CD4-positive, alpha-beta T cell treated with Interleukin-4 for 4 hours (primary cell): ENCODE measurements around the gene GCN1.

ENCODE experiments used
- DNase-seq: peaks from one replicate; pipeline ENCODE4 v3.0.0-alpha.2; 2020

GCN1 gene

DNA sequence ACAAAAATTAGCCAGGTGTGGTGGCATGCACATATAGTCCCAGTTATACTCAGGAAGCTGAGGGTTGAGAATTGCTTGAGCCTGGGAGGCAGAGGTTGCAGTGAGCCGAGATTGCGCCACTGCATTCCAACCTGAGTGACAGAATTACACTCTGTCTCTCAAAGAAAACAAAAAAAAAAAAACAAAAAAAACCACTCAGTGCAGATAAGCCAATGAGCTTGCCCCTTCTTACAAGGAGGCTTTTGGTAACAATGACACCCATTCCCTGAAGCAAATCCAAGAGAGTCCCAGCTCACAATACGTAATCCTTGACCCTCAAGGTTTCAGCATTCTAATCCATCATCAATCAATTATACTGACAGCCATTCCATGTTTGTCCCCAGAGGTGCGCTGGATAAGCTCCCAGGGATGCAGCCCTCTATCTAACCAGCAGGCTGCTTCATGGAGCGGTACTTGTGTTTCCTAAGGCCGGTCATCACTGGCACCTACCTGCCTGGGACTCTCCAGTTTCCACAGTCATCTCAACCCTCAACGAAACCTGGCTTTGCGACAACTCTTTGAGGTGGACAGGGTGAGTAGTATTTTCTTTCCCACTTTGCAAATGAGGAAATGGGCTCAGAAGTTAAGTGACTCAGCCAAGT lies 12.4 kb downstream of the GCN1 start:
- no peak for DNase-seq

DNA sequence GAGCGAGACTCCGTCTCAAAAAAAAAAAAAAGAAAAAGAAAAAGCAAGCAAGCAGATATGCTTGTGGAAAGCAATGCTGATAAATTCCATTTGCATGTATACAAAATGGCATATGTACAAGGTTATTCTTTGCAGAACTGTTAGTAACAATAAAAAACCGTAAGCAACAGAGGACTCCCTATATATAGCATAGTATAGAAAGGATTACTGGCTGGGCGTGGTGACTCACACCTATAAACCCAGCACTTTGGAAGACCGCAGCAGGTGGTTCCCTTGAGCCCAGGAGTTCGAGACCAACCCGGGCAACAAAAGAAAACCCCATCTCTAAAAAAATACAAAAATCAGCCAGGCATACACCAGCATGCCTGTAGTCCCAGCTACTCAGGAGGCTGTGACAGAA lies 13.5 kb downstream of the GCN1 start:
- no peak for DNase-seq

DNA sequence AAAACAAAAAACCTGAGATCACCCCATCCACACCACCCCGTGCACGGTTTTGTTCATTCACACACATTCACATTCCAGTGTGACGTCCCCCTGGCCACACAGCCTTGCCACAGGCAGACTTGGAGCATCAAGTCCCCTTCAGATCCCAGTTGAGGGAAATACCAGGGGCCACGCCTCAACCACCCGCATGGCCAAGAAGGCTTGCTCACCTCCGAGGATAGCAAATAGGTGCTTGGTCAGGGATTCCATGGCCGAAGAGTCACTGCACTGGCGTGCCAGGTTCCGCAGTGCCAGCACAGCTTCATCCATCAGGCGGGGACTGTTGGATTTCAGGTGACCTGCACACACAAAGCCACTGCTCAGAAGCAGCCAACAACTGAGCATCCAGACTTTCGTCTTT lies 19.0 kb downstream of the GCN1 start:
- no peak for DNase-seq

DNA sequence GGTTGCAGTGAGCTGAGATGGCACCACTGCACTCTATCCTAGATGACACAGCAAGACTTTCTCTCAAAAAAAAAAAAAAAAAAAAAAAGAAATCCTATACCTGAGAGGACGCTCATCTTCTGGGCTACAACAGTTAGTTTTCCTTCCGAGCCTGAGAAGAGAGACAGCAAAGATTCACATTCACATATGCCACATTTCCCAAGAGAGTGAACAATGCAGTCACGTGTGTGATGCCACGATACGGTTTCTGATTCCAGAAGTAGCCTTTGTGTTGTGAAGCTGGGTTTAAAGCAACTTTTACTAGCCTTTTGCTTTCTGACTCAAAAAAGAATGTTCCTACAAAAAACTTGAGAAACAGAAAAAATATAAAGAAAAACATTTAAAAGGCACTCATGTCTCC lies 19.5 kb downstream of the GCN1 start:
- DNase-seq: no peak

DNA sequence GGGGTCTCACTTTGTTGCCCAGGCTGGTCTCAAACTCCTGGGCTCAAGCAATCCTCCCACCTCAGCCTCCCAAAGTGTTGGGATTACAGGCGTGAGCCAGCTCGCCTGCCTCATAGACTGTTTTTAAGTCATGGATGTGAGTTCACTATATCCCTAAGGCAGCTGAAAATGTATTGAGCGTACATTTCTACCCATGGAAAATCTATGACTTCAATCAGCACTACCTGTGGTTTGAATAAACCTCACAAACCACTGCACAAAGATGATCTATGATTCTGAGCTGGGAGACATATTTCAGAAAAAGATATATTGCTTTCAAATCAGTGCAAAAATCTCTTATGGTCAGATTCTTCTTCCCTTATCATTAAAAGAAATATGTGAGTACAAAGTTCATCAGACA lies 22.5 kb downstream of the GCN1 start:
- DNase-seq: no peak

DNA sequence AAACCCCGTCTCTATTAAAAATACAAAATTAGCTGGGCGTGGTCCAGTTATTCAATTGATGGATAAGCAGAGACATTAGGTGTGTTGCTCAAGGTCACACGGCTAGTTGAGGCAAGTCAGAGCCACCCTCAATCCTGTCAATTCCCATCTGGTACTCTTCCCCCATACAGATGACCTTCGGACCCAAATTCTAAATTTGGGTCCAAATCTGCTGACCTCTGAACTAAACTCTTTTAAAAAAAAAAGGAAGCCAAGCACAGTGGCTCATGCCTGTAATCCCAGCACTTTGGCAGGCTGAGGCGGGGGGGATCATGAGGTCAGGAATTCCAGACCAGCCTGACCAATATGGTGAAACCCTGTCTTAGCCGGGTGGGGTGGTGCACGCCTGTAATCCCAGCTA lies 23.9 kb downstream of the GCN1 start:
- no peak for DNase-seq

DNA sequence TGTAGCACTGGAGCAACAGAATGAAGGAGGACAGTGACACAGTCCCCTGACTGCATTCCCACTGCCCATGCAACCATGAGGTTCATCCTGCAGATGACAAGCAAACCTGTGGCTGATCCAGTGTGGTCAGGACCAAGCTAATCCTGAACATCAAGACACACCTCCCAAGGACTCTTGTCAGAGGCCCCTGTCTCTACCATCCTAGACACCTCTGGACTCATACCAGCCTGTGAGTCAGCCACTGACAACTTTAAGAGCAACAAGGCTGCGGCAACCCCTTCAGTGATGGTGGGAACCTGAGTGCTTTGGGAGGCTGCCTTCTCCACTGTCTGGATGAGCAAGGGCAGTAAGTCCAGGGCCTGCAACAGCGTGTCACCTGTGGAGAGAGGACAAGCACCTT lies 24.6 kb downstream of the GCN1 start:
- DNase-seq: no peak

DNA sequence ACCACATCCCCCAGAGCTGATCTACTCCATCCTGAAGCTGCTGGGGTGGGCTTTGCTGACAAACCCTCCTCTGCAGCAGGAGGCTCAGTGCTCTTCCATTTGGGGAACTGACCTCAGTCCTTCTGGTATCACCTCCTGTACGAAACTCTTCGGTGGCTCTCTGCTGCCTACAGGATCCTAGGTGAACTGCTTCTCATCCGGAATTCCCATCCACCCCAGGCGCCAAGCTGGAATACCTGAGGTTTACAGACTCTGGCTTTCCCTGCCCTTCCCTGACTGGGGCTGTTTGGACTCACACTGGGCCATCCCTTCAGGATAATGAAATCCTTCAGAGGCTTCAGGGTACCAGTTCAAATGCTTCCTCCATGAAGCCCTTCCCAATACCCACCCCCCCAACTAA lies 26.2 kb downstream of the GCN1 start:
- DNase-seq: no peak

DNA sequence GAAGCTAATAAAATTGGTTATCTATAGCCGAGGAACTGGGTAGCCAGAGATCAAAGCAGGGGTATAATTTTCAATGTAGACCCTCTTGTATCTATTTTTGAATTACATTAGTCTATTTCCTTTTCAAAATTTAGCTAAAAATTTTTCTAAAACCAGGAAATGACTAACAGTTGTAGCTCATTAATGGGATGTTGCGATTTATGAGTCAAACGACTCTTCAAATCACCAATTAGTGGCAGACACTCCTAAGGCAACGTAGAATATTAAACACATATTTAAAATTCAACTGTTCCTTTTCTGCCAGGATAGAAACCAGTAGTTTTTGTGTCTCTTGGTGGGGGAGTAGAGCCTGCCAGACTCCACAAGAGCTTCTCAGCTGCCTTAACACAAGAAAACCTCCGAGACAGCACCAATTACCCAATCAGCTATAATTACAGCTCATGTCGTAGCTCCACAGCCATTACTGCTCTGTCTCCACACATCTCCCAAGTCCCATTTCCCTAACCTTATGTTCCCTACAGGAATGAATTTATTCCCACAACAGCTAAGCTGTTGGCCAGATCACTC lies 26.9 kb downstream of the GCN1 start:
- DNase-seq: no peak

DNA sequence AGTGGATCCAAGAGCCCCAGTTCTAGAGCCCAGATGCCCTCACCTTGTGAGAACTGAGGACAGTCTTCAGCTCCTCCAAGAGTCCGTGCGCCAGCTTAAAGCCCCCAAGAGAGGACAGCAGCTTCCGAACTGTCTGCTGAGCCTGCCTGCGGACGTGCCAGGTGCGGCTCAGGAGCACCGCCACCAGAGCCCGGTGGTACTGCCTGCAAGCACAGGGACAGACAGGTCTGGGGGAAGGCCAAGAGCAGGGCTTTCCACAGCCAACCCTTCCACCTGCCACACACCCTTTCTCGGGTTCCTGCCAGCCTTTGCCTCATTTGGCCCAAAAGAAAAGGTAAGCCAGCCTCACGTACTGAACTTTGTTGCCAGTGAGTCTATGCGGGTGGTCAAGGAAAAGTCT lies 30.2 kb downstream of the GCN1 start:
- DNase-seq: no peak

DNA sequence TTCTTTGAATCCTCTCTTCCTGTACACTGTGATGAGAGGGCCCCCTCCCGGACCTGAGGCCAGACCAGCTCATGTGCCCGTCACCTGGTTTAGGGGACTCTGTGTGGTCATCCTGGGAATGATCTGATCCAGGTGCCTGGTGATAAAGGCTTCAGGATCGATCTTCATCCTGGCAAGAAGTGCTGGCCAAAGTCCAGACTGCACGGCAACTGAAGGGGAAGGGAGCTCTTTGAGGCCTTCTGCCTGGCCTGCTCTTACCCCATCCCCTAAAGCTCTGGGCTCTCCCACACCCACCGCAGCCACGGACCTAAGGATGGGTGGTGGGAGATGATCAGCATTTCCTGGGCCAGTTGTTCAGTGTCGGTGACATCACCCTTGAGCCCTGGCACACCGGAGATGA lies 31.8 kb downstream of the GCN1 start:
- DNase-seq: no peak

DNA sequence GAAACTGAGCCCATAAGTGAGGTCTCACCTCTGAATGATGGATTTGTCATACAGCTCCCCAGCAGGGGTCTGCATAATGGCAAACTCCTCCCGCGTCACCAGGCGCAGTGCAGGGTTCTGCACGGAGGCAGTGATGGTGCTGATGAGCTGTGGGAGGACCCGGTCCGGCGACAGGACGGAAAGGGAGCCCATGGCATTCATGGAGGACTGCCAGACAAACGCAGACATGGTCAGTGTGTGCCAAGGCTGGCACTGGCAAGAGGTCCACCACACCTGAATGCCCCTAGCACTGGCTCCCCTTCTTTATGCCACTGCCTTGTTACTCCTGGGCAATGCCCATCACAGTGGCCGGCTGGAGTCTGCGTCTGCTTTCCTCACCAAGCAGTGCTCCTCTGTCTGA lies 32.7 kb downstream of the GCN1 start:
- no peak for DNase-seq

DNA sequence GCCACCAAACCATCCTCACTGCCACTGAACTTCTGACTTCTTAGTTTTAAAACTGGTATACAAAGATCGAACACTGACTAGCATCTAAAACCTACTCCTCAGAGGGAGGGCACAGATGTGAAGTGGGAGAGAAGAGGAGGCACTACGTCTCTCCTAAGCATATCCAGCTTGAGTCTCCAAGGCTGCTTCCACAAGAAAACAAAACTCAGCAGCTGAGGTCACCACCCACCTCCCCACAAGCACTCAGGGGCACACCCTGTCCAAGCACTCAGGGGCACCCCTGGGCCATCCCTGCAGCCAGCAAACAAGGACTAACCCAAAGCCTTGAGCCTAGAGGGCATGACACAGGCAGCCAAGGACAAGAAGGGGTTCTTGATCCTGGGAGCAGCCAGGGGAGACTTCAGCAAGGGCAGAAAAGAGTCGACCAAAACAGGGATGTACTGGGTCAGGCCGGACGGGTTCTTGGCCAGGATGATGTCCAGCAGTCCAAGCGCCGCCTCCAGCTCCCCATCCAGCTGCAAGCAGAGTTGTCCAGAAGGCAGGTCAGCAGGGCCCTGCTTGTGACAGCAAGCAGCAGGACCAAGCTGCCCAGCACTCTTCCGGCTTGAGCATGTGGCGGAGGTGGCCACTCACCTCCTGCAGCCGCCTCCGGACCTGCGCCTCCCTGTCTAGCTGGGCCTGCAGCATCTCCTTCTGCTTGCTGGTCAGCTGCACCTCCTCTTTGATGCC lies 34.8 kb downstream of the GCN1 start:
- DNase-seq: no peak

DNA sequence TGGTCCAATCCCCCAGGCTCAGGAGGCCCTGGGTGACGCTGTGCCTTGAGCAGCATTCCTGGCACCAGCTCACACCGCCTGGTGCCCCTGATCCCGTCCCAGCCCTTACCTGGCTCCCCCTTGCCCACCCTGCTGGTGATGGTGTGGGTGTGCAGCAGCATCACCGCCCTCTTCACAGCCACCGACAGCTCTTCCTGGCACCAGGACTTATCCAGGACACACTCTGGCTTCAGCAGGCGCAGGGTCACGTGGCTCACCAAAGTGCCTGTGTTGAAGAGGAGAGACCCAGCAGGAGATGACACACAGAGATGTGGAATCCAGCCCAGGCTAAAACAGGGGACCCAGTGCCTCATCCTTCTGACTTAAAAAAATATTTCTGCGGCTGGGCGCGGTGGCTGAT lies 36.2 kb downstream of the GCN1 start:
- no peak for DNase-seq

DNA sequence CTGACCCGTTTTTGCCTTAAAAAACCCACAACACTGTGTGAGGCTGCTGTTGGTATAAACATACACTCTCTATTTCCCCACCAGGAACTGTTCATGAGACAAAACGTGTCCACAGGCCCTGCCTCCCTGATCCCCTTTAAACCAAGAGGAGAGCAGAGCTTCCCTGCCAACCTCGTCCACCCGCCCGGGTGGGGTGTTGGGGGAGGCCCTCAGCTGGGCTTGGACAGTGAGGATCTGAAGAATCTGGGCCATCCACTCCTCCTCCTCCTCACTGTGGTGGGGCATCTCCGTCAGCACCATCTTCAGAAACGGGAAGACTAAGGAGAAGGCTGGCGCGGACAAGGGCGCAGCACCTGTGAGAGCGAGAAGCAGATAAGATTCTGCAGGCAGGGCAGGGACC lies 36.8 kb downstream of the GCN1 start:
- no peak for DNase-seq

DNA sequence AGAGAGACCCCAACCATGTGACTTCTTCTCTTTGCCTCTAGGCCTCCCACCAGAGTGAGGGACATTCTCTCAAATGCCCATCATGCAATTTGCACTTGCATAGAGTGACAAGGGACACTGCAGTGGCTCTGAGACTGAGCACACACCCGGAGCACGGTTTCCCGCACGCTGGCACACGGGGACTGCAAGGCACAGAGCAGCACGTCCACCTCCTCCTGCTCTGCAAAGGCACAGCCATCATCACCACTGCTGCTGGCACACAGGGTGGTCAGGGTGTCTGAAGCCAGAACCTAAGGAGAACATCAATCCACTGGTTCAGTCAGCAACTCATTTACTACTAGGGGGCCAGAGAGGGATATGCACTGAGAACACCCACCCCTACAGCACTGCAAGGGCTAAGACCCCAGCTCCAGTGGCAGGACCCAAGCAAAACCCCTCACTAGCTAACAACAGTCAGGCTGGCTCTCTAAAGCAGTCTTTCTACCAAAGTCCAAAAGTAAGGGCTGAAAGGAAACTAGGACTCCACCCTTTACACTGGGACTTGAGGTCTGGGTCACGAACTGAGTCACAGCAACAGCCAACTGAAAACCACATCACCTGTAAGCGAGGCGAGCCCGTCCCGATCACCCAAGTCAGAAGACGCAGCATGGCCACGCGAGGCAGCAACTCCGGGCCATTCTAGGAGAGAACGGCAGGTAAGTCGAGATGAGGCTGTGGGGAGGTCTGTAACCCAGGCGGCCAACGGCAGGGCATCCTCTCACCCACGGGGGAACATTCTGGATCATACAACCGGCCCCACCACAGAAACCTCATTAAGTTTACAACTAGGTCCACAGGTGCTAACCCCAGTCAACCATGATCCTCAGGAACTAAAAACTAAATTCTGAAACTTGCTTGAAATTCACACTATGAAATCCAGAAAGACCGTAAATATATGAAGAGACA lies 37.9 kb downstream of the GCN1 start:
- peak; percentile 26 for DNase-seq

DNA sequence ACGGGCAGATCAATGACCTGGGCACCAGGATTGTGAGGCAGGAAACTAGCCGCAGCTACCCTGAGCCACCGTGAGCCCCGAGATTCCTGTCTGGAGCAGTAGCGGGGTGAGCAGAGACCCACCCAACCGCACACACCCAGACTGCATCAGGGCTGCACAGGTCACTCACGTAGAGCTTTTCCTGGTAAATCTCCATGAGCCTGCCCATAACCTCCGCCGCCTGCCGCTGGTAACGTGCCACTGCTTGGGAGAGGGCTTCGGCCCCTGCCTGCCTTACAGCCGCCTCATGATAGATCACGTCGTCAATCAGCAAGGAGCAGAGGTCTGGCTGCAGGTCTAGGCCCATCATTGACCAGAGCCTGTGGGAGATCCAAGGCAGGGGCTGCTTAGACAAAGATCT lies 39.4 kb downstream of the GCN1 start:
- no peak for DNase-seq

DNA sequence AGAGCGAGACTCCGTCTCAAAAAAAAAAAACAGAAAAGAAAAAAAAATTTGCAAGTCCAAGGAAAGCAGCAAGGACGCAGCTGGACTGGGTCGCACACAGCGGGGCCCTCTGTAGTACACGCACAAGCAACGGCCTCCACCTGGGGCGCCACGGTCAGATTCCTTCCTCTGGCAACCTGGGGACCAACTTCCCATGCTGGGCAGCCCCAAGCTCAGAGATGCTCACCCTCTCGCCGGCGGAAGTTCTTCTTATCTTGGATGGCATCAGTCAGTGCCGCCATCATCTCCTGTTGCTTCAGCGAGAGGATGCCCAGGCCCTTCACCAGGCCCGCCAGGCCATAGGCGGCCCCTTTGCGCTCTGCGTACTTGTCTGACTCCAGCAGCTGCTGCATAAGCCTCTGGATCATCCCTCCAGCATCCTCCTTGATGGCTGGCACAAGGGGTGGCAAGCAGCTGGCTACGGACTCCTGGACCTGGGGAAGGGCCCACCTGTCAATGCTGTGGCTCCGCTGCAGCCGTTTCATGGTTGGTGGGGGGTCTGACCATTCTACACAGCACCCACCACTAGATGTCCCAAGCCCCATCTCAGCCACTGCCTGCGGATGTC lies 43.5 kb downstream of the GCN1 start:
- DNase-seq: no peak

DNA sequence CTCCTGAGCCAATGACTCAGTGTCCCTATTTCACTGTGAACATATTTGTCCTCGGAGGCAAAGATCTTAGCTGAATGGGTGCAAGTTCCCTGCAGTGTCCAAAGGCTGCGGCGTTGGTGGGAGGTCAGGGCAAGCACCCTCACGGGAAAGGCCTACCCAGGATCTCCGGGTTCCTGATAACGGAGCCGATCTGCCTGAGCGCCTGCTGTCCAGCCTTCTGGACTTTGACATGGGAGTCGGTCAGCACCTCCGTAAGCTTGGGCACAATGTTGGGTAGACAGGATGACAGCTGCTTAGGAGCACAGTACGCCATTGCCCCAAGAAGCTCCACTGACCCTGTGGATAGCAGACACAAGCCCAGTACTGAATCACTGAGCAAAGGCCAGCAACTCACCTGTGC lies 46.5 kb downstream of the GCN1 start:
- DNase-seq: no peak

DNA sequence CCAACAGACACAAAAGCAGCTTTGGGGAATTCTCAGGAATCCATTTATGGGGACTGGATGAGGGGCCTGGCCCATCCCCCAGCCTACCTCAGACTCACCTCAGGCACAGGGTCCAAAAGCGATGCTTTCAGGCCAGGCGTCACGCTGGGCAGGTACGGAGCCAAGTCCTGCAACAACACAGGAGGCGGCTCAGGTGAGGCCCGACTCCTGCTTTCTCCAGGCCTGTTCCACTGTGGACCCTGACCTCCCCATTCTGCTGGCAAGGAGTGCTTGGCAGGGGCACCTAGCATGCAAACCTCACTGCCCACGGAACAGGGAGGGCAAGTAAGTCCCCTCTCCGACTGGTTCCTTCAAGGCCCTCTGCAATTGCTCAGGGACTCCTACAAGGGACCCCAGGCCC lies 49.4 kb downstream of the GCN1 start:
- DNase-seq: no peak

DNA sequence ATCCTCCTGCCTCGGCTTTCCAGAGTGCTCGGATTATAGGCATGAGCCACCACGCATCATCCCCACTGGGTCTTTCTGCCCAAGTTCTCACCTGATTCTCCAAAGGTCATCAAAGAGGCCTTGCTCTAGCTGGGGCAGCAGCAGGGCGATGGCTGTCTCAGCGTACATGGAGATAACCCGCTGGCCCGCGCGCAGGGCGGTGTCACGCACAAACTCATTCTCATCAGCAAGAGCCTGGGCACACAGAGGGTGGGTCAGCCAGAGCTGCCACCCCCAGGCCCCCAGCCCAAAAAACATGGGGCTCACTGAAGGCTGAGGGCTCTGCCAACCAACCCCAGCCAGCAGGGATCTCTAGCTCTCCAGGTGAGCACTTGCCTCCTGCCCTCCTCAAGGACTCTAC lies 50.3 kb downstream of the GCN1 start:
- DNase-seq: no peak

DNA sequence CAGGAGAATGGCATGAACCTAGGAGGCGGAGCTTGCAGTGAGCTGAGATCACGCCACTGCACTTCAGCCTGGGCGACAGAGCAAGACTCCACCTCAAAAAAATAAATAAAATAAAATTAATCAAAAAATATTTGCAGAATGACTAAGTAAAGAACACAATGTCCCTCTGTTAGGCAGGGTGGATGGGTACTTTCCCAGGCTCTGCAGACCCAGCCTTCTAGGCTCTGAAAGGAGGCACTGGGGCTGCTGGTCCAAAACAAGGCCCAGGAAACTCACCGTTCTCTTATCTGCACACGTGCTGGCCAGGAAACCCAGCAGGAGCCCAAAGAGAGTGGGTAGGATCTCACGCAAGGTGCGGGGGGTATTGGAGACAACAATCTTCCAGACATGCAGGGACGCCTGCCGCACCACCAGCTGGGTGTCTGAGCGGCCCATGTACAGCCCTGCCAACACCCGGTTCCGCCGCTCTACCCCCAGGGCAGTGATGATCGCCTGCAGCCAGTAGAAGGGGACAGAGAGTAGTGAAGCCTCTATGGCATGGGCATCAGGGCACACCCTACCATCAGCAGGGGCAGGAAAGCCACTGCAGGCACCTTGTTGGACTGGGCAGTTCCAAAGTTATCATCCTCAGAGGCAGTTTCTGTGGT lies 52.2 kb downstream of the GCN1 start:
- no peak for DNase-seq

DNA sequence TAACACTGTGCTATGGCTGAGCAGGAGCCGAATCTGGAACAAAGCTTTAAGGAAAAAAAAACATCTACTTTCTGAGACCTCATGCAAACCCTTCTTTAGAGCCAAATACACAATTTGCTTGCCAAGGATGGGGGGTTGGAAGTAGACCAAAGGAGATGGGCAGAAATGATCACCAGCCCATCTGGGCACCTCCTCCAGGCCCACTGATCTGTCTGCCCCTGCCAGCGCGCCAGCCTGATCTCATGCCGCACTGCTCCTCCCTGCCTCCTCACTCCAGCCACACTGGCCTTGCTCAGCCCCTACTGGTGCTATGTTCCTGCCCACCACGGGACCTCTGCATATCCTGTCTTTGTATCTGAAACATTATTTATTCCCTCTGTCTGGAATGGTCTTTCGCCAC lies 53.2 kb downstream of the GCN1 start:
- no peak for DNase-seq
